Neural progenitor cell (in vitro differentiated cells): ENCODE data around the gene IL1RAPL1. TPM values are rescaled to one million over a fixed set of nuclear protein-coding genes. Genes with fewer than 3 reads are reported as not detected.

Source experiments
- DNase-seq: peaks from one replicate; pipeline ENCODE4 v3.0.0-alpha.2; 2016; ENCODE audit warnings: low spot score
- H2AFZ ChIP-seq: fragments of 200-600 bp; sonication (generic); replicated peaks from 2 replicates; pipeline ENCODE4 v1.6.1; 2016; ENCODE audit warnings: antibody characterized with exemption
- H3F3A ChIP-seq: fragments of 200-600 bp; sonication (generic); 2 replicates; pipeline ENCODE4 v1.6.1; 2016; ENCODE audit warnings: antibody characterized with exemption, low read depth
- H3K27ac ChIP-seq: fragments of 200-600 bp; sonication (generic); 2 replicates; pipeline ENCODE4 v1.5.1; 2016; ENCODE audit warnings: mild to moderate bottlenecking
- H3K27me3 ChIP-seq: fragments of 200-600 bp; sonication (generic); 2 replicates; pipeline ENCODE4 v1.6.1; 2016; ENCODE audit warnings: mild to moderate bottlenecking, moderate library complexity
- H3K36me3 ChIP-seq: fragments of 200-600 bp; sonication (generic); 2 replicates; pipeline ENCODE4 v1.5.1; 2016
- H3K4me1 ChIP-seq: fragments of 200-600 bp; sonication (generic); 2 replicates; pipeline ENCODE4 v1.6.1; 2016; ENCODE audit warnings: mixed run types
- H3K4me2 ChIP-seq: fragments of 200-600 bp; sonication (generic); 2 replicates; pipeline ENCODE4 v1.6.1; 2016
- H3K4me3 ChIP-seq: fragments of 200-600 bp; sonication (generic); 2 replicates; pipeline ENCODE4 v1.5.1; 2016
- H3K79me2 ChIP-seq: fragments of 200-600 bp; sonication (generic); 2 replicates; pipeline ENCODE4 v1.6.1; 2016; ENCODE audit warnings: low read depth
- H3K9ac ChIP-seq: fragments of 200-600 bp; sonication (generic); 2 replicates; pipeline ENCODE4 v1.6.1; 2016
- H3K9me3 ChIP-seq: fragments of 200-600 bp; sonication (generic); 2 replicates; pipeline ENCODE4 v1.5.1; 2016; ENCODE audit warnings: low read depth
- H4K20me1 ChIP-seq: fragments of 200-600 bp; sonication (generic); 2 replicates; pipeline ENCODE4 v1.6.1; 2016; ENCODE audit warnings: low read depth
- H3K27ac Mint-ChIP-seq: 3 replicates; pipeline ENCODE4 v1.8.0; 2021; ENCODE audit warnings: mixed read lengths
- H3K27me3 Mint-ChIP-seq: 2 replicates; pipeline ENCODE4 v1.8.0; 2022; ENCODE audit warnings: low read depth, mild to moderate bottlenecking, inconsistent platforms, moderate library complexity, mixed read lengths; ENCODE audit not compliant: insufficient read depth
- H3K36me3 Mint-ChIP-seq: 3 replicates; pipeline ENCODE4 v1.8.0; 2021; ENCODE audit warnings: mixed read lengths
- H3K4me1 Mint-ChIP-seq: 3 replicates; pipeline ENCODE4 v1.8.0; 2021; ENCODE audit warnings: mixed read lengths
- H3K4me3 Mint-ChIP-seq: 3 replicates; pipeline ENCODE4 v1.8.0; 2021; ENCODE audit warnings: mild to moderate bottlenecking, moderate library complexity, mixed read lengths
- H3K9me3 Mint-ChIP-seq: 3 replicates; pipeline ENCODE4 v1.8.0; 2020; ENCODE audit warnings: mixed read lengths
- CTCF ChIP-seq: fragments of 200-600 bp; sonication (generic); IDR thresholded peaks from 2 replicates; pipeline ENCODE4 v1.5.1; 2017; ENCODE audit warnings: antibody characterized with exemption, mild to moderate bottlenecking
- EZH2 ChIP-seq: fragments of 200-600 bp; sonication (generic); IDR thresholded peaks from 2 replicates; pipeline ENCODE4 v1.6.1; 2017; ENCODE audit warnings: antibody characterized with exemption, mild to moderate bottlenecking, moderate library complexity
- EZH2phosphoT487 ChIP-seq: fragments of 200-600 bp; sonication (generic); IDR thresholded peaks from 2 replicates; pipeline ENCODE4 v1.6.1; 2017; ENCODE audit warnings: antibody characterized with exemption
- total RNA-seq: library from RNA; depleted of rRNA; stranded (reverse); fragments of >200 nt; gene quantifications from 2 replicates; pipeline ENCODE4 v1.2.3, GENCODE V29; 2015; ENCODE audit warnings: low replicate concordance

The IL1RAPL1 gene
- total RNA-seq, 1 donor from 2014 or later: 13.4 TPM

- Histone ChIP-seq H4K20me1 (no peaks in the 10 kb centered on the region), H3K4me1 (peaks cover 21% of the 10 kb centered on the region), H3K36me3 (no peaks in the 10 kb centered on the region), H3K27ac (no peak overlapping the region), H3K9ac (no peak overlapping the region), H3F3A (peaks cover 23% of the 10 kb centered on the region), H3K79me2 (peaks cover 40% of the 10 kb centered on the region), H3K27me3 (no peaks in the 10 kb centered on the region), H2AFZ (peak overlapping the region; percentile 52), H3K9me3 (peaks cover 6% of the 10 kb centered on the region), H3K4me3 (peak overlapping the region; percentile 81), H3K4me2 (peak overlapping the region; percentile 84)
- H3K27ac Mint-ChIP-seq: peak overlapping the region; percentile 53
- H3K9me3 Mint-ChIP-seq: no peaks in the 10 kb centered on the region
- TF ChIP-seq CTCF (no peak), EZH2 (no peak), EZH2phosphoT487 (no peak)
- H3K4me1 Mint-ChIP-seq: peaks cover 24% of the 10 kb centered on the region
- peak; percentile 71 for DNase-seq
- no peaks in the 10 kb centered on the region for H3K36me3 Mint-ChIP-seq
- no peaks in the 10 kb centered on the region for H3K27me3 Mint-ChIP-seq
- no peak overlapping the region for H3K4me3 Mint-ChIP-seq
Observed at GRCh38 chrX:28586286-28586685, 960 bp upstream of the IL1RAPL1 start.

- H3K27ac Mint-ChIP-seq: no peak overlapping the region
- peaks cover 23% of the 10 kb centered on the region for H3F3A ChIP-seq
- no peak for DNase-seq
- peak overlapping the region; percentile 81 for H3K4me3 ChIP-seq
- peaks cover 68% of the 10 kb centered on the region for H3K79me2 ChIP-seq
- H4K20me1 ChIP-seq: no peaks in the 10 kb centered on the region
- H3K27me3 Mint-ChIP-seq: no peaks in the 10 kb centered on the region
- H3K4me2 ChIP-seq: peak overlapping the region; percentile 84
- peaks cover 44% of the 10 kb centered on the region for H3K4me1 ChIP-seq
- peaks cover 24% of the 10 kb centered on the region for H3K4me1 Mint-ChIP-seq
- H3K36me3 Mint-ChIP-seq: no peaks in the 10 kb centered on the region
- no peak overlapping the region for H3K9ac ChIP-seq
- TF ChIP-seq EZH2: no peak
- TF ChIP-seq CTCF: no peak
- H2AFZ ChIP-seq: no peak overlapping the region
- no peak overlapping the region for H3K4me3 Mint-ChIP-seq
- no peaks in the 10 kb centered on the region for H3K9me3 Mint-ChIP-seq
- H3K9me3 ChIP-seq: peaks cover 9% of the 10 kb centered on the region
- H3K27ac ChIP-seq: no peak overlapping the region
- H3K36me3 ChIP-seq: no peaks in the 10 kb centered on the region
- H3K27me3 ChIP-seq: no peaks in the 10 kb centered on the region
Observed at GRCh38 chrX:28589046-28589445, 1.8 kb downstream of the IL1RAPL1 start.

- no peak overlapping the region for H2AFZ ChIP-seq
- H3K9ac ChIP-seq: no peak overlapping the region
- H4K20me1 ChIP-seq: no peaks in the 10 kb centered on the region
- Mint-ChIP-seq H3K36me3 (no peaks in the 10 kb centered on the region), H3K4me3 (no peak overlapping the region), H3K27ac (no peak overlapping the region), H3K9me3 (no peaks in the 10 kb centered on the region), H3K27me3 (no peaks in the 10 kb centered on the region), H3K4me1 (peaks cover 17% of the 10 kb centered on the region)
- peaks cover 9% of the 10 kb centered on the region for H3K9me3 ChIP-seq
- peak overlapping the region; percentile 81 for H3K4me3 ChIP-seq
- H3K36me3 ChIP-seq: no peaks in the 10 kb centered on the region
- peak; percentile 23 for DNase-seq
- H3K27ac ChIP-seq: no peak overlapping the region
- H3F3A ChIP-seq: peaks cover 27% of the 10 kb centered on the region
- peaks cover 80% of the 10 kb centered on the region for H3K79me2 ChIP-seq
- peaks cover 43% of the 10 kb centered on the region for H3K4me1 ChIP-seq
- H3K27me3 ChIP-seq: no peaks in the 10 kb centered on the region
- H3K4me2 ChIP-seq: peak overlapping the region; percentile 84
- TF ChIP-seq EZH2phosphoT487: no peak
- TF ChIP-seq CTCF: peak; percentile 31
Observed at GRCh38 chrX:28590396-28590795, 3.1 kb downstream of the IL1RAPL1 start.
